Measurements from ENCODE around the gene MKS1.

MKS1 gene

DNA sequence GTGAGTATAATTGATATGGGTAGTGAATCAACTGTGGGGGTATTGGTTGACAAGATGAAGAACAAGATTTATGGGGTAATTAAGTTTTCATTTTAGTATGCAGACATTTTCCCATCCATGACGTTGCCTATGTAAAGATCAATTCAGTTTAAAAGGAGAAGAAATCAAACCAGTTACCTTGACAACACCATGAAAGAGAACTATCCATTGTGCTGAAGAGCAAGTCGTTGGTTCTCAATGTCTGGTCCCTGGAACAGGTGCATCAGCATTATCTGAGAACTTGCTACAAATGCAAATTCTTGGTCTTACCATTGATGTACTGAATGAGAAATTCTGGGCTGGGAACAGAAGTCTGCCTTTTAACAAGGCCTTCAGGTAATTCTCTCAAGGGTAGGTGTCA is 53.1 kb downstream of the MKS1 start:
- Histone ChIP-seq H3K36me3 (ENCODE audit: control insufficient read depth, insufficient read depth, low read length) (no peaks in the 10 kb centered on the region), H3K4ac (ENCODE audit: low read depth, low read length) (no peak overlapping the region), H3K4me2 (ENCODE audit: low read length) (no peak overlapping the region), H2BK120ac (ENCODE audit: low read depth, low read length) (no peak overlapping the region), H4K5ac (ENCODE audit: low read length) (no peak overlapping the region), H2AK5ac (ENCODE audit: low read length) (no peak overlapping the region), H3K27me3 (ENCODE audit: insufficient read depth, low read length, poor library complexity) (no peaks in the 10 kb centered on the region), H2BK15ac (replicated peaks; ENCODE audit: low read depth) (no peak overlapping the region), H3K27ac (ENCODE audit: low read depth, low read length) (no peak overlapping the region), H3K79me2 (ENCODE audit: control insufficient read depth, insufficient read depth, low read length) (no peaks in the 10 kb centered on the region), H3K79me1 (ENCODE audit: low read length) (no peaks in the 10 kb centered on the region), H3K18ac (ENCODE audit: low read length) (no peak overlapping the region), H3K9ac (ENCODE audit: low read length) (no peak overlapping the region), H3K56ac (ENCODE audit: low read length) (no peak overlapping the region), H3K23ac (ENCODE audit: low read length) (no peak overlapping the region), H4K8ac (ENCODE audit: low read depth, low read length) (no peak overlapping the region), H2BK5ac (ENCODE audit: low read length) (no peak overlapping the region), H3K4me3 (ENCODE audit: low read length) (no peak overlapping the region), H3K4me1 (ENCODE audit: control insufficient read depth, low read depth, low read length) (no peaks in the 10 kb centered on the region)
- no peak for DNase-seq
- WGBS (ENCODE audit: extremely low coverage, insufficient coverage, low lambda C conversion rate): no CpG with 5 or more reads among the region's 2 CpGs

DNA sequence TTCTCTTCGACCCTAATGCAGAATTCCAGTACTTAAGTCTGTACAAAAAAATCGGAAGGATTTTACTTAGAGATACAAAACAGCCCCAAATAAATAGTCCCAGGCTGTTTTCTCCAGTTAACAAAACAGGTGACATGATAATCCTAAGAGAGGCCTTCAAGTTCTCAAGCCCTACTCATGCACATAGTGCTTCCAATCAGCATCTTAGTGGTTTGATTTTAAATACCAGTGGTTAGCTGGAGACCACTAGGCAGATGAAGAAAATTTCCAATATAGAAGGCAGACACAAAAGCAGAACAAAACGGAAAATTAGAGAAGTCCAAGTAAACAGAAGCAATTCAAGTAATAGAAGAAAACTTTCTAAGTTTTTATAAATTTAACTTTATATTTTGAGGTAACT is 57.5 kb downstream of the MKS1 start:
- no CpG with 5 or more reads among the region's 3 CpGs for WGBS (ENCODE audit: extremely low coverage, insufficient coverage, low lambda C conversion rate)
- H3K27me3 ChIP-seq (ENCODE audit: insufficient read depth, low read length, poor library complexity): no peaks in the 10 kb centered on the region
- no peak overlapping the region for H2BK120ac ChIP-seq (ENCODE audit: low read depth, low read length)

DNA sequence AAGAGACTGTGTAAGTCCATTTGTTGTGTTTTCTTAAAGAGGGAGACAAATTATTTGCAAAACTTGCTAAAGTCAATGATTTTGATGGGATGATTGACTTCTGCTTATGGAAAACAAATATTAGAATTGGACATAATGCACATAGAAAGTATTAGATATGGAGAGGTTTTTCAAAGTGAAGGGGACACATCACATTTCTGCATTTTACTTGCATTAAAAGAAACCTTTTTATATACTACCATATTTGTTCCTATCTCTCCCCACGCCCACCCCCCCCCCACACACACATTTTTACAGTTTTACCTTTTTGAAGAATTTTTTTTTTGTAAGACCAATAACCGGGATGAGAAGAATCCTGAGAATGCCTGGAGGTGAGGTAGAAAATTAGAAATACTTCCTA is 60.9 kb downstream of the MKS1 start:
- no peak overlapping the region for H3K56ac ChIP-seq (ENCODE audit: low read length)
- no peak overlapping the region for H2BK120ac ChIP-seq (ENCODE audit: low read depth, low read length)
- no peak overlapping the region for H3K27ac ChIP-seq (ENCODE audit: low read depth, low read length)
- no peak overlapping the region for H2AK5ac ChIP-seq (ENCODE audit: low read length)
- no peak overlapping the region for H3K23ac ChIP-seq (ENCODE audit: low read length)
- WGBS (ENCODE audit: extremely low coverage, insufficient coverage, low lambda C conversion rate): no CpG with 5 or more reads among the region's 2 CpGs
- H2BK15ac ChIP-seq (replicated peaks; ENCODE audit: low read depth): no peak overlapping the region
- no peaks in the 10 kb centered on the region for H3K36me3 ChIP-seq (ENCODE audit: control insufficient read depth, insufficient read depth, low read length)
- no peak overlapping the region for H3K18ac ChIP-seq (ENCODE audit: low read length)
- H2BK5ac ChIP-seq (ENCODE audit: low read length): no peak overlapping the region
- no peak overlapping the region for H3K9ac ChIP-seq (ENCODE audit: low read length)
- H3K4me1 ChIP-seq (ENCODE audit: control insufficient read depth, low read depth, low read length): no peaks in the 10 kb centered on the region
- DNase-seq: no peak
- H3K79me2 ChIP-seq (ENCODE audit: control insufficient read depth, insufficient read depth, low read length): no peaks in the 10 kb centered on the region
- no peaks in the 10 kb centered on the region for H3K27me3 ChIP-seq (ENCODE audit: insufficient read depth, low read length, poor library complexity)
- no peak overlapping the region for H4K5ac ChIP-seq (ENCODE audit: low read length)
- H3K79me1 ChIP-seq (ENCODE audit: low read length): no peaks in the 10 kb centered on the region
- H4K8ac ChIP-seq (ENCODE audit: low read depth, low read length): no peak overlapping the region
- H3K4me2 ChIP-seq (ENCODE audit: low read length): no peak overlapping the region
- no peak overlapping the region for H3K4me3 ChIP-seq (ENCODE audit: low read length)
- no peak overlapping the region for H3K4ac ChIP-seq (ENCODE audit: low read depth, low read length)

More for the DNA sequence above, 57.5 kb downstream of the MKS1 start:
- H4K8ac ChIP-seq (ENCODE audit: low read depth, low read length): no peak overlapping the region
- H3K4me1 ChIP-seq (ENCODE audit: control insufficient read depth, low read depth, low read length): no peaks in the 10 kb centered on the region
- H2BK15ac ChIP-seq (replicated peaks; ENCODE audit: low read depth): no peak overlapping the region
- H3K79me2 ChIP-seq (ENCODE audit: control insufficient read depth, insufficient read depth, low read length): no peaks in the 10 kb centered on the region
- no peak overlapping the region for H4K5ac ChIP-seq (ENCODE audit: low read length)
- no peaks in the 10 kb centered on the region for H3K79me1 ChIP-seq (ENCODE audit: low read length)
- no peak for DNase-seq
- H3K27ac ChIP-seq (ENCODE audit: low read depth, low read length): no peak overlapping the region
- H3K36me3 ChIP-seq (ENCODE audit: control insufficient read depth, insufficient read depth, low read length): no peaks in the 10 kb centered on the region
- no peak overlapping the region for H3K9ac ChIP-seq (ENCODE audit: low read length)
- H2BK5ac ChIP-seq (ENCODE audit: low read length): no peak overlapping the region
- H3K4ac ChIP-seq (ENCODE audit: low read depth, low read length): no peak overlapping the region
- no peak overlapping the region for H3K4me3 ChIP-seq (ENCODE audit: low read length)
- no peak overlapping the region for H3K18ac ChIP-seq (ENCODE audit: low read length)
- H3K56ac ChIP-seq (ENCODE audit: low read length): no peak overlapping the region
- no peak overlapping the region for H3K4me2 ChIP-seq (ENCODE audit: low read length)
- H3K23ac ChIP-seq (ENCODE audit: low read length): no peak overlapping the region
- H2AK5ac ChIP-seq (ENCODE audit: low read length): no peak overlapping the region

DNA sequence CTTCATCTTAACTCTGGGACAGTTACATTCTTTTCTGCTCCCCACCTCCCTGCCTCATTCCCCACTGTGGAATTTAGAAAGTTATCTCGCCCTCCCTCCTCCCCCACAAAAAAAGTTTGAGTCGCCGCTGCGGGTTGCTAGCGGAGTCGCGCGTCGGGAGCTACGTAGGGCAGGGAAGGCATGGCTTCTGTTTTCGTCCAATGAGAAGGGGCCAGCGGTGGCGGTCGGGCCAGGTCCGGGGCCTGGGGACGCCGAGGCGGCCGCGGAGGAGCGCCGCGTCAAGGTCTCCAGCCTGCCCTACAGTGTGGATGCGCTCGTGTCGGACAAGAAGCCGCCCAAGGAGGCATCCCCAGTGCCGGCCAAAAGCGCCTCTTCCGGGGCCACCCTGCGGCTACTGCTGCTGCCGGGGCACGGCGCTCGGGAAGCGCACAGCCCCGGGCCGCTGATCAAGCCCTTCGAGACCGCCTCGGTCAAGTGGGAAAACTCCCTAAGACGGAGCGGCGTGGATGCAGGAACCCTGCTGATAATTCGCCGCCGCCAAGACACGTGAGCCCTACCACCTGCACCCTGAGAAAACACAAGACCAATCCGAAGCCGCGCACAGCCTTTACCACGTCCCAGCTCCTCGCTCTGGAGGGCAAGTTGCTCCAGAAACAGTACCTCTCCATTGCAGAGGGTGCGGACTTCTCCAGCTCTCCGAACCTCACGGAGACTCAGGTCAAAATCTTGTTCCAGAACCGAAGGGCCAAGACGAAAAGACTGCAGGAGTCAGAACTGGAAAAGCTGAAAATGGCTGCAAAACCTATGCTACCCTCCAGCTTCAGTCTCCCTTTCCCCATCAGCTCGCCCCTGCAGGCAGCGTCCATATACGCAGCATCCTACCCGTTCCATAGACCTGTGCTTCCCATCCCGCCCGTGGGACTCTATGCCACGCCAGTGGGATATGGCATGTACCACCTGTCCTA is 61.9 kb downstream of the MKS1 start:
- no CpG with 5 or more reads among the region's 65 CpGs for WGBS (ENCODE audit: extremely low coverage, insufficient coverage, low lambda C conversion rate)
- no peaks in the 10 kb centered on the region for H3K27me3 ChIP-seq (ENCODE audit: insufficient read depth, low read length, poor library complexity)

More for the DNA sequence above, 61.9 kb downstream of the MKS1 start:
- Histone ChIP-seq H3K18ac (ENCODE audit: low read length) (no peak overlapping the region), H2BK120ac (ENCODE audit: low read depth, low read length) (no peak overlapping the region), H2AK5ac (ENCODE audit: low read length) (no peak overlapping the region), H3K79me2 (ENCODE audit: control insufficient read depth, insufficient read depth, low read length) (no peaks in the 10 kb centered on the region), H3K79me1 (ENCODE audit: low read length) (no peaks in the 10 kb centered on the region), H3K4me3 (ENCODE audit: low read length) (peak overlapping the region; percentile 8), H3K4me1 (ENCODE audit: control insufficient read depth, low read depth, low read length) (no peaks in the 10 kb centered on the region), H3K9ac (ENCODE audit: low read length) (peak overlapping the region; percentile 77), H3K23ac (ENCODE audit: low read length) (no peak overlapping the region), H3K27ac (ENCODE audit: low read depth, low read length) (no peak overlapping the region), H2BK15ac (replicated peaks; ENCODE audit: low read depth) (no peak overlapping the region), H3K56ac (ENCODE audit: low read length) (peak overlapping the region; percentile 76), H2BK5ac (ENCODE audit: low read length) (no peak overlapping the region), H3K4me2 (ENCODE audit: low read length) (peak overlapping the region; percentile 88), H4K5ac (ENCODE audit: low read length) (no peak overlapping the region), H3K4ac (ENCODE audit: low read depth, low read length) (no peak overlapping the region), H3K36me3 (ENCODE audit: control insufficient read depth, insufficient read depth, low read length) (no peaks in the 10 kb centered on the region), H4K8ac (ENCODE audit: low read depth, low read length) (no peak overlapping the region)
- peak; percentile 75 for DNase-seq
